Activated naive CD8-positive, alpha-beta T cell (primary cell): ENCODE results near the gene ACE.

Experiments
- H3K27ac Mint-ChIP-seq: one replicate; pipeline ENCODE4 v1.8.0; 2021; ENCODE audit warnings: mixed read lengths
- H3K27me3 Mint-ChIP-seq: one replicate; pipeline ENCODE4 v1.8.0; 2021; ENCODE audit warnings: mixed read lengths
- H3K36me3 Mint-ChIP-seq: one replicate; pipeline ENCODE4 v1.8.0; 2021; ENCODE audit warnings: mixed read lengths
- H3K4me1 Mint-ChIP-seq: one replicate; pipeline ENCODE4 v1.8.0; 2021; ENCODE audit warnings: low read depth, mixed read lengths
- H3K4me3 Mint-ChIP-seq: one replicate; pipeline ENCODE4 v1.8.0; 2021; ENCODE audit warnings: mild to moderate bottlenecking, mixed read lengths
- H3K9me3 Mint-ChIP-seq: one replicate; pipeline ENCODE4 v1.8.0; 2021; ENCODE audit warnings: low read depth, mixed read lengths

The ACE gene

DNA sequence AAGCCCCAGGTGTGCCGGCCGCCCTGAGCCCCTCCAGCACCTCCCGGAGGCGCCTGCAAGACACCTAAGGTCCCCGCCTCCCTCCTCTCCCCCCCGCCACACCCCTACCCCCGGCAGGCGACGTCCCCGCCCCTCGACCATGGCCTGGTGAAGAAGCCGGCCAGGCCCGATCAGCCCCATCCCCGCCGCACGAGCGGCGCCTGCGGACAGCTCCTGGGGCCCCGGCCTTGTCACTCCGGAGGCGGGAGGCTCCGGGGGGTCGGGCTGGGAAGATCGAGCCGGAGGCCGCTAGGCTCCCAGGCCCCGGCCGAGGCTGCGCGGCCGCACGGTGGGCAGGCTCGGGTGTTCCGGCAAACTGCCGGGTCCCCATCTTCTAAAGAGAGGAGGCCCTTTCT lies 405 bp upstream of the ACE start:
- H3K4me3 Mint-ChIP-seq = peak overlapping the region; percentile 68
- H3K27ac Mint-ChIP-seq = no peak overlapping the region
- no peaks in the 10 kb centered on the region for H3K9me3 Mint-ChIP-seq
- peaks cover 5% of the 10 kb centered on the region for H3K4me1 Mint-ChIP-seq
- peaks cover 10% of the 10 kb centered on the region for H3K27me3 Mint-ChIP-seq
- no peaks in the 10 kb centered on the region for H3K36me3 Mint-ChIP-seq

DNA sequence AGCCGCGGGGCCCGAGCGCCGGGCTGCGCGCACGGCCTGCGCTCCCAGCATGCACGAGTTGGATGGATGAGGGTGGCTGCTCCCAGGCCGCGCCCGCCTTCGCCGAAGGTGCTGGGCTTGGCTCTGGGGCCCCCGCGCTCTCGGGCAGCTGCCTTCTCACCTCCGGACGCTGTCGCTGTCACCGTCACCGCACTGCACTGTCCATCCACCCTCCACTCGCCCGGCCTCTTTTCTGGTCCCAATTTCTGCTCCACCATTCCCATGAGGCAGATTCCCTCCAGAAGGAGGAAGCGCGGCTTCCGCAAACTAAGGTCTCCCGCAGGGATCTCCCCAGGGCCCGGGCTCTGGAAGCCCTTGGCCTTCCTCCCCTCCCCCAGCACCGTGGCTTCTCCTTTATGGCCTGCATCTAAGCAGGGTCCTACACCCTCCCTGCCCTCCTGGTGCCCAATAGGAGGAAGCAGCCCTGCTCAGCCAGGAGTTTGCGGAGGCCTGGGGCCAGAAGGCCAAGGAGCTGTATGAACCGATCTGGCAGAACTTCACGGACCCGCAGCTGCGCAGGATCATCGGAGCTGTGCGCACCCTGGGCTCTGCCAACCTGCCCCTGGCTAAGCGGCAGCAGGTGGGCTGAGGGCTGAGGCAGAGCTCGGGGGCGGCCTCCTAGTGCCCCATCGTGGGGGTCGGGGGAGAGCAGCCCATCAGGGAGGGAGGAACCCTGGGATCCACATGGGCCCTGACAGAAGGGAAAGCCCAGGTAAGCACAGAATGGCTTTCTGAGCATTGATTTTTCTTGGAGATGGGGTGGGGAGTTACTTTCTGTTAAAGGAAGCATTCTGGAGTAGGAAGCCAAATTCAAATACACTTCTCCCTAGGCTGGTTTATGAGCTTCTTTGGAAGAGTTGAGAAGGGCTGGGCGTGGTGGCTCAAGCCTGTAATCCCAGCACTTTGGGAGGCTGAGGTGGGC lies 899 bp downstream of the ACE start:
- Mint-ChIP-seq H3K27ac (no peak overlapping the region), H3K4me3 (peak overlapping the region; percentile 72), H3K27me3 (peaks cover 10% of the 10 kb centered on the region), H3K36me3 (no peaks in the 10 kb centered on the region), H3K9me3 (no peaks in the 10 kb centered on the region), H3K4me1 (peaks cover 5% of the 10 kb centered on the region)

DNA sequence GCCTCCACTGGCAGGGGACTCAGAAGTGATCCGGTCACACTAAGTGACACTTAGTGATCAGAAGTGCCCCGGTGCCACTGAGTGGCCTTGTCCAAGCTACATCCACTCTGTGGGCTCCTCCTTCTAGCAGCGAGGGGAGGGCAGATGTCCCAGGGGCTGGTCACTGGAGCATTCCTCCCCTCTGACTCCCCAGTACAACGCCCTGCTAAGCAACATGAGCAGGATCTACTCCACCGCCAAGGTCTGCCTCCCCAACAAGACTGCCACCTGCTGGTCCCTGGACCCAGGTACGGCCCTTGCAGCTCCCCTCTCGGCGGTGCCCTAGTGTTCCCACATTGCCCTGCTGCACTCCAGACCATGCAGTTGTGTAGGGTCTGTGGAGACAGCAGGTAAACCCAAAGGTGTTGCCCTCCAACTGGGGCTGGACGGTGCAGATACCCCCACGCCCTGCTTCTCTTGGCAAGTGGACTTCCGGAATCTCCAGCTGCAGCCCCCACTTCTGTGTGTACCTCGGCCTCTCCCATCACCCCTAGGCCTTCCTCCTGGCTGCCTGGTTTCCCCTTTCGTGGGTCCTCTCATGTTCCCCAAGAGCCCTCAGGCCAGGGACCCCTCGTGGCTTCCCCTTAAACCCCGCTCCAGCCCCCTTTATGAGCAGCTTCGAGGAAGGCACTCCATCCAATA lies 2.1 kb downstream of the ACE start:
- H3K27ac Mint-ChIP-seq = no peak overlapping the region
- H3K9me3 Mint-ChIP-seq = no peaks in the 10 kb centered on the region
- no peaks in the 10 kb centered on the region for H3K36me3 Mint-ChIP-seq
- peaks cover 10% of the 10 kb centered on the region for H3K27me3 Mint-ChIP-seq
- peaks cover 5% of the 10 kb centered on the region for H3K4me1 Mint-ChIP-seq
- H3K4me3 Mint-ChIP-seq = peak overlapping the region; percentile 63

DNA sequence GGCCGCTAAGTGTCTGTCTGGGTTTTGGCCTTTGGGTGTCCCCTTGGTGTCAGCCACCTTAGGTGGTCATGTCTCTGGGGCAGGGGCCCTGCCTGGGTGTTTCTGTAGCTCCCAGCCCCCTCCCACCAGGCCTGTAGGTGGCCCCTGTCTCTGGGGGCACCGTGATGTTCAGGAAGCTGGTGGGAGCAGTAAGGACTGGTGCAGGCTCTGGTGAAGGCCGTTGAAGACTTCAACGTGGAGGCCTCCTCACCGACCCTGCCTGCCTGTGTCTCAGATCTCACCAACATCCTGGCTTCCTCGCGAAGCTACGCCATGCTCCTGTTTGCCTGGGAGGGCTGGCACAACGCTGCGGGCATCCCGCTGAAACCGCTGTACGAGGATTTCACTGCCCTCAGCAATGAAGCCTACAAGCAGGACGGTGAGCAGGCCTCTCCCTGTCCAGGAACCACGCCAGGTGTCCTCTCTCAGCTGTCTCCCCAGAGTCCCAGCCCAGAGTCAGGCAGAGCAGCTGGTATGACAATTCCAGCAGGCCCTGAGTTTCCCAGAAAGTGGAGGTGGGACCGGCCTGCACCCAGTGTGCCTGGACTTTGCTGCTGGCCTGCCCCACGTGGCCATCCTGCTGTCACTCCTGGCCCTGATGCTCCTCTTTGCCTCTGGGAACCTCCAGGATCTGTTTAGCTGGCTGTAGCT lies 2.8 kb downstream of the ACE start:
- Mint-ChIP-seq H3K36me3 (no peaks in the 10 kb centered on the region), H3K27me3 (peaks cover 9% of the 10 kb centered on the region), H3K4me3 (no peak overlapping the region), H3K4me1 (peaks cover 5% of the 10 kb centered on the region), H3K27ac (no peak overlapping the region), H3K9me3 (no peaks in the 10 kb centered on the region)

DNA sequence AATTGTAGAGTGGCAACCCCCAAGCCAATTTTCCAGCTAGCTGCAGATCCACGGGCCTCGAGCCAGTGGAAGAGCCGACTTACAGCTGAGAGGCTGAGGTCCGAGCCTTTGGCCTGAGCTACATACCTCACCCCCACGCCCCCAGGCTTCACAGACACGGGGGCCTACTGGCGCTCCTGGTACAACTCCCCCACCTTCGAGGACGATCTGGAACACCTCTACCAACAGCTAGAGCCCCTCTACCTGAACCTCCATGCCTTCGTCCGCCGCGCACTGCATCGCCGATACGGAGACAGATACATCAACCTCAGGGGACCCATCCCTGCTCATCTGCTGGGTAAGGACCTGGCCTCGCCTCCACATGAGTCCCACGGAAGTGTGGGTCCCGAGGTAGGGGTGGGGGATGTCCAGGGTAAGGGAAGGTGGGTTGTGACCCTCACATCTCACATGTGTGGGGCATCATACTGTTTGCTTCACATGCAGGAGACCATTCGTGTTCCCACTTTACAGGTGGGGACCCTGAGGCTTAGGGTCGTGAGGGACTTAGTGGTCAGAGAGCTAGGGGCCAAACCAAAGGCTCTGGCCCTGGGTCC lies 3.4 kb downstream of the ACE start:
- Mint-ChIP-seq H3K36me3 (no peaks in the 10 kb centered on the region), H3K27ac (no peak overlapping the region), H3K27me3 (peaks cover 6% of the 10 kb centered on the region), H3K4me1 (peaks cover 5% of the 10 kb centered on the region), H3K4me3 (no peak overlapping the region), H3K9me3 (no peaks in the 10 kb centered on the region)

DNA sequence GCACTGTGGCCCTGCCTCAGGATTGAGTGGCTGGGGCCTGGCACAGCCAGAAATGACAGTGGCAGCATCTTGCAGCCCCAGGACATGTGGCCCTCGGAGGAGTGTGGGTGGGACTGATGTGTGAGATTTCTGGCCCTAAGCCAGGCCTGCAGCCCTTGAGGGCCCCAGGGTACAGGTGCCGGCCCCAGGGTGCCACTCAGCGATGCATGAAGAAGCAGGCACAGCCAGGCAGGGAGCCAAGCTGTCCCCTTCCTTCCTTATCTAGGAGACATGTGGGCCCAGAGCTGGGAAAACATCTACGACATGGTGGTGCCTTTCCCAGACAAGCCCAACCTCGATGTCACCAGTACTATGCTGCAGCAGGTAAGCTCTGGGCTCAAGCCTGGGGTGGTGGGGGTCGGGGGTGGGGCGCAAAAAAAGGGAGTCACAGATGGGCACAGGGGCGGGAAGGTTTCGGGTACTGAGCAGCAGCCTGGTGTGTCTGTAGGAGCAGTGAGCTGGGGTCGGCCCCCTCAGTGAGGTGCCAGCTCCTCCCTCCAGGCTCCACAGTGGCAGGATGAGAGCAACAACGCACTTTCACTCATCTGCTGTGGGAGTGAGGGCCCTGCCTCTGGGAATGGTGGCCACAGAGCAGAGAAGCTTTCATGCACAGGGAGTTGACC lies 4.1 kb downstream of the ACE start:
- Mint-ChIP-seq H3K36me3 (no peaks in the 10 kb centered on the region), H3K4me3 (no peak overlapping the region), H3K27me3 (peaks cover 6% of the 10 kb centered on the region), H3K27ac (no peak overlapping the region), H3K9me3 (no peaks in the 10 kb centered on the region), H3K4me1 (peaks cover 5% of the 10 kb centered on the region)

DNA sequence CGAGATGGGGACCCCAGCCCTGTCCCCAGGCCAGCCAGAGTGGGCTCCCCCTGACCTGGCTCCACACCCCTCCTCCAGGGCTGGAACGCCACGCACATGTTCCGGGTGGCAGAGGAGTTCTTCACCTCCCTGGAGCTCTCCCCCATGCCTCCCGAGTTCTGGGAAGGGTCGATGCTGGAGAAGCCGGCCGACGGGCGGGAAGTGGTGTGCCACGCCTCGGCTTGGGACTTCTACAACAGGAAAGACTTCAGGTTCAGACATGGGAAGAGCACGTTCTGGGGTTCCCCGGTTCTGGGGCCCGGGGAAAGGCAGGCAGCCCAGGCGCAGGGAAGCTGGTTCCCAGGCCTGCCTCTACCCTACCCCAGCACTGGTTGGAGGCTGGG lies 4.6 kb downstream of the ACE start:
- H3K4me1 Mint-ChIP-seq = peaks cover 5% of the 10 kb centered on the region
- no peaks in the 10 kb centered on the region for H3K9me3 Mint-ChIP-seq
- H3K36me3 Mint-ChIP-seq = no peaks in the 10 kb centered on the region
- peaks cover 6% of the 10 kb centered on the region for H3K27me3 Mint-ChIP-seq
- H3K27ac Mint-ChIP-seq = no peak overlapping the region
- H3K4me3 Mint-ChIP-seq = no peak overlapping the region

DNA sequence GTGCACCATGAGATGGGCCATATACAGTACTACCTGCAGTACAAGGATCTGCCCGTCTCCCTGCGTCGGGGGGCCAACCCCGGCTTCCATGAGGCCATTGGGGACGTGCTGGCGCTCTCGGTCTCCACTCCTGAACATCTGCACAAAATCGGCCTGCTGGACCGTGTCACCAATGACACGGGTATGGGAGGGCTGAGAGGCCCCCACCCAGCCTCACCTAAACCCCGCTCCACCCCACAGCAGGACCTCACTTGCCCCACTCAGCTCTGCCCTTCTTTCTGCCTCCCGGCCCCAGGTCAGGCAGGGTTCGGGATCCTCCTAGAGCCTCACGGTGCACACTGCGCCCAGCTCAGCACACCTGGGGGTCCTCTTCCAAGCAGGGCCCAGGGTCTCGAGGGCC lies 5.6 kb downstream of the ACE start:
- no peaks in the 10 kb centered on the region for H3K36me3 Mint-ChIP-seq
- H3K4me1 Mint-ChIP-seq = peaks cover 4% of the 10 kb centered on the region
- H3K27ac Mint-ChIP-seq = no peak overlapping the region
- H3K27me3 Mint-ChIP-seq = peaks cover 6% of the 10 kb centered on the region
- no peaks in the 10 kb centered on the region for H3K9me3 Mint-ChIP-seq
- no peak overlapping the region for H3K4me3 Mint-ChIP-seq

DNA sequence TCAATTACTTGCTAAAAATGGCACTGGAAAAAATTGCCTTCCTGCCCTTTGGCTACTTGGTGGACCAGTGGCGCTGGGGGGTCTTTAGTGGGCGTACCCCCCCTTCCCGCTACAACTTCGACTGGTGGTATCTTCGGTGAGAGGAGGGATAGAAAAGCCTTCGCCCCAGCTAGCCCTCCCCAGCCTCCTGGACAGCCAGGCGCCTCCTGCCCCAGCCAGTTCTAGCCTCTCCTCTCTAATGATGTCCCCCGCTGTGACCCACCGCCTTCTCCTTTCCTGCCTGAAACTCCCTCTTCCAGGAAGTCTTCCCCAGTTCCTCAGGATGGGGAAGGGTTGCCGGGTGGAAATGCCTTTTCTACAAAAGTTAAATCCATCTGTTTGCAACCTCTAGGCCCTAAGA lies 6.2 kb downstream of the ACE start:
- Mint-ChIP-seq H3K27ac (no peak overlapping the region), H3K36me3 (no peaks in the 10 kb centered on the region), H3K27me3 (peaks cover 6% of the 10 kb centered on the region), H3K9me3 (no peaks in the 10 kb centered on the region), H3K4me1 (no peaks in the 10 kb centered on the region), H3K4me3 (no peak overlapping the region)

DNA sequence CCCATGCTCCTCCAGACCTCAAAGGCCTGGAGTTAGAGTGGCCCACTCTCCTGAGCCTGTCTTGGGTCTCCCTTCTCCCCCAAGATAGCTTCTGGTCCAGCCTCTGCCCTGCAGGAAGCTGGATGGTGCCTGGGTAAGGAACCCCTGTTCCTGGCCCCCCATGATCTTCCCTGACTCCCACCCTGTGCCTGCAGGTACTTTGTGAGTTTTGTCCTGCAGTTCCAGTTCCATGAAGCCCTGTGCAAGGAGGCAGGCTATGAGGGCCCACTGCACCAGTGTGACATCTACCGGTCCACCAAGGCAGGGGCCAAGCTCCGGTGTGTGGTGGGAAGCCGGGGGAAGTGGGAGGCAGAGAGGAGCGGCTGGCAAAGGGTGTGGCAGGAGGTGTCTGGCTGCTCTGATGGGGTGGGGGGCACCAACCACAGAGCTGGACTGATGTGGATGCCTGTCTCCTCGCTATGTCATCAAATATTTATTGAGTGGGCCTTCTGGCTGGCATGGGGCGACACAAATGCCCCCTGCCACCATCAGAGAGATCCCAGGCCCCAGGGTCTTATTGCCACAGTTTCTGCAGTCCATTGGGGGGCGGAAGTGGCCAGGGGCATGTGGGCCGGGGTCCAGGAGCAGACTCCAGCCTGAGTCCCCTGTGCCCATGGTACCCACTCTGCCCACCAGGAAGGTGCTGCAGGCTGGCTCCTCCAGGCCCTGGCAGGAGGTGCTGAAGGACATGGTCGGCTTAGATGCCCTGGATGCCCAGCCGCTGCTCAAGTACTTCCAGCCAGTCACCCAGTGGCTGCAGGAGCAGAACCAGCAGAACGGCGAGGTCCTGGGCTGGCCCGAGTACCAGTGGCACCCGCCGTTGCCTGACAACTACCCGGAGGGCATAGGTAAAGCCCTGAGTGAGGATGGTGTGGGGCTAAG lies 7.1 kb downstream of the ACE start:
- H3K27me3 Mint-ChIP-seq = peaks cover 3% of the 10 kb centered on the region
- no peak overlapping the region for H3K27ac Mint-ChIP-seq
- no peak overlapping the region for H3K4me3 Mint-ChIP-seq
- H3K9me3 Mint-ChIP-seq = no peaks in the 10 kb centered on the region
- H3K4me1 Mint-ChIP-seq = no peaks in the 10 kb centered on the region
- no peaks in the 10 kb centered on the region for H3K36me3 Mint-ChIP-seq

DNA sequence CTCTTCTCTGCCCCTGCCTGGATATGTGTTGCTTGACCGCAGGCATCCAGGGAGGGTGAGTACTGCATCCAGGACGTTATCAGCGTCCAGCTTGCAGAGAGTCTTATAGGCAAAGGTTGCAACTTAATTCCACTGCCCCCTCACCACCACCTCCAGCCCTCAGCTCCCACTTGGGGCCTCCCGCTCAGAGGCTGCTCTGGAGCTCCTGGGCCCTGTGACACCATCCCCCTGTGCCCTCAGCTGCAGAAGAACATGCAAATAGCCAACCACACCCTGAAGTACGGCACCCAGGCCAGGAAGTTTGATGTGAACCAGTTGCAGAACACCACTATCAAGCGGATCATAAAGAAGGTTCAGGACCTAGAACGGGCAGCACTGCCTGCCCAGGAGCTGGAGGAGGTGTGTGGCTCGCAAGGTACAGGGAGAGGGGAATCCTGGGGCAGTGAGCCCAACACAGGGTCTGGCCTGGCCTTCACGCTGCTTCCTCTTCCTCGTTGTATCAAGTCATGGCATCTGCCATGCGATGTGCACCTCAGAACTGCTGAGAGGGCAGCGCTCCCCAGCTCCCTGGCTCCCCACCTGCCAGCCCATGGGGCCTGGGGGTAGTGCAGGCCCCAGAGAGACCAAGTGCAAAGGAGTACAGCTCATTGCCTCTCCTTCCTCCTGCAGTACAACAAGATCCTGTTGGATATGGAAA lies 9.6 kb downstream of the ACE start:
- H3K27me3 Mint-ChIP-seq = no peaks in the 10 kb centered on the region
- no peaks in the 10 kb centered on the region for H3K4me1 Mint-ChIP-seq
- H3K9me3 Mint-ChIP-seq = no peaks in the 10 kb centered on the region
- H3K36me3 Mint-ChIP-seq = no peaks in the 10 kb centered on the region
- no peak overlapping the region for H3K27ac Mint-ChIP-seq
- no peak overlapping the region for H3K4me3 Mint-ChIP-seq

DNA sequence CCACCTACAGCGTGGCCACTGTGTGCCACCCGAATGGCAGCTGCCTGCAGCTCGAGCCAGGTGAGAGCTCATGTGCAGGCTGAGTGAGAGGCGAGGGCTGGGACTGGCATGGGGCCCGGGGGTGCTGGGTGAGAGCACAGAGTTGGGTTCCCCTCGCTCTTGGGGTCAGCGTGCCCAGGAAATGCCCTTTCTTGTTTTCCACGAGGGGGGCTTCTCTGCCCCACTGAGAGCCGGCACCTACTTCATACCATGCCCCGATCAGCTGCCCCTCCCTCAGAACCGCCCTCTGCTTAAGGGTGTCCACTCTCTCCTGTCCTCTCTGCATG lies 10.1 kb downstream of the ACE start:
- no peaks in the 10 kb centered on the region for H3K36me3 Mint-ChIP-seq
- no peaks in the 10 kb centered on the region for H3K27me3 Mint-ChIP-seq
- no peaks in the 10 kb centered on the region for H3K4me1 Mint-ChIP-seq
- no peak overlapping the region for H3K4me3 Mint-ChIP-seq
- H3K27ac Mint-ChIP-seq = no peak overlapping the region
- no peaks in the 10 kb centered on the region for H3K9me3 Mint-ChIP-seq

DNA sequence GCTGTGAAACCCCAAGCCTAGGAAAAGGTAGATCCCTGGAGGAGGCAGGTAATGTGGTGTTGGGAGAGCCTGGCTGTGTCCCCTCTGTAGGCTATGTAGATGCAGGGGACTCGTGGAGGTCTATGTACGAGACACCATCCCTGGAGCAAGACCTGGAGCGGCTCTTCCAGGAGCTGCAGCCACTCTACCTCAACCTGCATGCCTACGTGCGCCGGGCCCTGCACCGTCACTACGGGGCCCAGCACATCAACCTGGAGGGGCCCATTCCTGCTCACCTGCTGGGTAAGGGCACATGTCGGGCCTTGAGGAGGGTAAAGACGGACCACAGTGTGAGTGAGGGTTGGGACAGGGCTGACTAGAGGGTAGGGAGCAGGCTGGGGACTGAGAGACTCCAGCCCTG lies 12.0 kb downstream of the ACE start:
- H3K9me3 Mint-ChIP-seq = no peaks in the 10 kb centered on the region
- no peak overlapping the region for H3K27ac Mint-ChIP-seq
- H3K36me3 Mint-ChIP-seq = no peaks in the 10 kb centered on the region
- H3K4me1 Mint-ChIP-seq = no peaks in the 10 kb centered on the region
- H3K4me3 Mint-ChIP-seq = no peak overlapping the region
- H3K27me3 Mint-ChIP-seq = no peaks in the 10 kb centered on the region
